Measurements from ENCODE around the gene LEFTY1. TPM values are rescaled to one million over a fixed set of nuclear protein-coding genes. Genes with fewer than 3 reads are reported as not detected.

The LEFTY1 gene
- total RNA-seq, 2 experiments from 2014 or later, result 0.09 to 1.0 TPM

GRCh38 chr1:225844236-225845061, 44.5 kb downstream of the LEFTY1 start:
- intact Hi-C loops (cut with micrococcal nuclease; ENCODE audit: unreplicated experiment), result loop anchor here (1.0 to 5.0 kb wide), 2 partner anchors 192 to 290 kb away; partner anchors contain the start of gene ENAH
- no peaks in the 10 kb centered on the region for H3K9me2 ChIP-seq (ENCODE audit: insufficient read depth, low read length)
- CTCF ChIA-PET (ENCODE audit: unreplicated experiment), result no interaction called here
- DNase-seq (ENCODE audit: low spot score), result no peak
- no peak overlapping the region for H3K4me3 ChIP-seq (ENCODE audit: low read depth, low read length, poor library complexity, severe bottlenecking)
- H3K4me1 ChIP-seq (ENCODE audit: insufficient read depth, low read length, poor library complexity, severe bottlenecking), result peaks cover 40% of the 10 kb centered on the region
- no TSS peak for BruUV-seq (replicated peaks)
- H3K36me3 ChIP-seq (ENCODE audit: insufficient read depth, low read length), result peaks cover 7% of the 10 kb centered on the region; the same call in 1 of the 2 replicates
- H3K79me2 ChIP-seq (ENCODE audit: insufficient read depth, low read depth, low read length), result no peaks in the 10 kb centered on the region
- TF ChIP-seq EZH2phosphoT487 (IDR thresholded peaks at IDR 0.05; ENCODE audit: borderline replicate concordance, low read depth, low read length) (no peak), CTCF (conservative IDR thresholded peaks at IDR 0.05; ENCODE audit: low read length) (no peak)
- H3K27ac ChIP-seq (ENCODE audit: low read depth, low read length, poor library complexity, severe bottlenecking), result no peak overlapping the region
- no peak overlapping the region for H3K4me2 ChIP-seq (ENCODE audit: low read length)
- no peak overlapping the region for H2AFZ ChIP-seq (ENCODE audit: low read length)
- no peaks in the 10 kb centered on the region for H4K20me1 ChIP-seq (ENCODE audit: insufficient read depth, low read length)
- H3K9me3 ChIP-seq (ENCODE audit: low read length), result no peaks in the 10 kb centered on the region
- POLR2A ChIA-PET, result no interaction called here

GRCh38 chr1:225843426-225843795, 45.5 kb downstream of the LEFTY1 start:
- no TSS peak for BruUV-seq (replicated peaks)
- intact Hi-C loops (cut with micrococcal nuclease; ENCODE audit: unreplicated experiment), result no loop called here
- Histone ChIP-seq H3K79me2 (ENCODE audit: insufficient read depth, low read depth, low read length) (no peaks in the 10 kb centered on the region), H3K36me3 (ENCODE audit: insufficient read depth, low read length) (peaks cover 7% of the 10 kb centered on the region; the same call in 1 of the 2 replicates), H3K9me3 (ENCODE audit: low read length) (no peaks in the 10 kb centered on the region), H3K4me3 (ENCODE audit: low read depth, low read length, poor library complexity, severe bottlenecking) (no peak overlapping the region), H4K20me1 (ENCODE audit: insufficient read depth, low read length) (no peaks in the 10 kb centered on the region), H2AFZ (ENCODE audit: low read length) (no peak overlapping the region), H3K4me1 (ENCODE audit: insufficient read depth, low read length, poor library complexity, severe bottlenecking) (peaks cover 29% of the 10 kb centered on the region), H3K27ac (ENCODE audit: low read depth, low read length, poor library complexity, severe bottlenecking) (no peak overlapping the region), H3K9me2 (ENCODE audit: insufficient read depth, low read length) (no peaks in the 10 kb centered on the region), H3K4me2 (ENCODE audit: low read length) (no peak overlapping the region)
- DNase-seq (ENCODE audit: low spot score), result no peak
- CTCF ChIA-PET (ENCODE audit: unreplicated experiment), result no interaction called here
- TF ChIP-seq EZH2phosphoT487 (IDR thresholded peaks at IDR 0.05; ENCODE audit: borderline replicate concordance, low read depth, low read length) (no peak), CTCF (conservative IDR thresholded peaks at IDR 0.05; ENCODE audit: low read length) (no peak)
- POLR2A ChIA-PET, result no interaction called here

DNA sequence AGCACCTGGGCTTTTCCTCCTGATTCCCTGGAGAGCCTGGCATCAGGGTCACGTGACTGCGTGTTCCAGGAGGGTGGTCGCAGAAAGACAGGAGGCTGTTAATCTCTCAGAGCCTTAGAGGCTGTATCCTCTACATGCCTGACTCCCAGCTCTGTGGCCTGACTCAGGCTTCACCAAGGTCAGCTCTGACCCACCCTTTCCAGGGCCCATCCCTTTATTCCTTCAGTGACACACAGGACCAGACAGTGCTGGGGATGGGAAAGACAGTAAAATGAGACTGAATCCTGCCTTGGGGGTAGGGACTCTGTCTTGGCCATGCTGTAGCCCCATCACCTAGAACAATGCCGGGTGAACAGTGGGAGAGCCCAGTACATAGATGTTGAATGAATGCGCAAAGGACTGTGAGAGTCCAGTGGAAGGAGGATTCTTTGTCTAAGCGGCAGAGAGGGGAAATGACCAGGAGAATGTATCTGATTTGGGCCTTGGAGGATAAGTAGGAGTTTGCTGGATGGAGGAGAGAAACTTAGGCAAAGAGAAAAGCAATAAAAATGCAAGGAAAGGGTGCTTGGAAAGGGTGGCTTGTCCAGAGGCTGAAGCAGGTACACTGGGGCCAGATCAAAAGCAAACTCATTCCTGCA, 46.0 kb downstream of the LEFTY1 start:
- H2AFZ ChIP-seq (ENCODE audit: low read length), result no peak overlapping the region
- BruUV-seq (replicated peaks), result no TSS peak
- no peak overlapping the region for H3K4me3 ChIP-seq (ENCODE audit: low read depth, low read length, poor library complexity, severe bottlenecking)
- intact Hi-C loops (cut with micrococcal nuclease; ENCODE audit: unreplicated experiment), result no loop called here
- H3K9me3 ChIP-seq (ENCODE audit: low read length), result no peaks in the 10 kb centered on the region
- no peak overlapping the region for H3K4me2 ChIP-seq (ENCODE audit: low read length)
- no peak for TF ChIP-seq CTCF (conservative IDR thresholded peaks at IDR 0.05; ENCODE audit: low read length)
- TF ChIP-seq EZH2phosphoT487 (IDR thresholded peaks at IDR 0.05; ENCODE audit: borderline replicate concordance, low read depth, low read length), result no peak
- CTCF ChIA-PET (ENCODE audit: unreplicated experiment), result no interaction called here
- no peaks in the 10 kb centered on the region for H3K9me2 ChIP-seq (ENCODE audit: insufficient read depth, low read length)
- POLR2A ChIA-PET, result no interaction called here
- peaks cover 7% of the 10 kb centered on the region; the same call in 1 of the 2 replicates for H3K36me3 ChIP-seq (ENCODE audit: insufficient read depth, low read length)
- no peak for DNase-seq (ENCODE audit: low spot score)
- peaks cover 24% of the 10 kb centered on the region for H3K4me1 ChIP-seq (ENCODE audit: insufficient read depth, low read length, poor library complexity, severe bottlenecking)
- H3K27ac ChIP-seq (ENCODE audit: low read depth, low read length, poor library complexity, severe bottlenecking), result no peak overlapping the region
- H3K79me2 ChIP-seq (ENCODE audit: insufficient read depth, low read depth, low read length), result no peaks in the 10 kb centered on the region
- H4K20me1 ChIP-seq (ENCODE audit: insufficient read depth, low read length), result no peaks in the 10 kb centered on the region

All from OCI-LY7 (cell line).